ENCODE measurements around the gene NFKB1. TPM values are rescaled to one million over a fixed set of nuclear protein-coding genes. Genes with fewer than 3 reads are reported as not detected.

Gene NFKB1
- total RNA-seq, 2 experiments from 2014 or later, result 179 to 180 TPM

DNA sequence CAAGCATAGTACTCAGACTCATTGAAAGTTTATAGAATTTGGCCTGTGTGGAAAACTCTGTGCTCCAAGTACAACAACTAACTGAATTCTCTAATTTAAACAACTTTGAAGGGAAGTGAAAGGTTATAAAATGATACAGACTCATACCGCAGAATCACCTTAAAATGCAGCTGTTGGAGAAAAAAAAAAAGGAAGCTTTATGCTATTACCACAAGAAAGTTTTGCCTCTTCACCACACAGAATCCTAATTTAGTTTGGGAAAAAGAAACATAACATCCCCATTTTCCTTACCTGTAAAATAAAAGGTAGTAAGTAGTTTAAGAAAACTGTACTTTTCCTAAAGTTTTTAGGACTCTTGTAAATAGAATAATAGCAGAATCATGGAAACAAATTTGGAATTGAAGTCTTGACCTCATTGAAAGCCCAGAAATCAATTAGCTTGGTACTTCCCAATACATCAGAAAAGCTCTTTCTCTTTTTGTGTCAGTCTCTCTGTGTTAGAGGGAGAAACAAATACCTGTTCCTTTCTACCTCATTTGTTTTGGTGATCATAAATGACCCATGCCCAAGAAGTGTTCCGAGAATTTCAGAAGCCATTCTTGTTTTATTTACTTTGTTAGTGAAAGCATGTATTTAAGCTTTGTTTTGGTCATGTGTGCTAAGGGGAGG is 78.8 kb downstream of the NFKB1 start:
- ChIA-PET CTCF (interaction anchor here (0.9 to 1.0 kb wide), 2 partner anchors 15 to 36 kb away, joined by 3 to 4 read pairs; no protein-coding TSS in a partner anchor), POLR2A (no interaction called here)

DNA sequence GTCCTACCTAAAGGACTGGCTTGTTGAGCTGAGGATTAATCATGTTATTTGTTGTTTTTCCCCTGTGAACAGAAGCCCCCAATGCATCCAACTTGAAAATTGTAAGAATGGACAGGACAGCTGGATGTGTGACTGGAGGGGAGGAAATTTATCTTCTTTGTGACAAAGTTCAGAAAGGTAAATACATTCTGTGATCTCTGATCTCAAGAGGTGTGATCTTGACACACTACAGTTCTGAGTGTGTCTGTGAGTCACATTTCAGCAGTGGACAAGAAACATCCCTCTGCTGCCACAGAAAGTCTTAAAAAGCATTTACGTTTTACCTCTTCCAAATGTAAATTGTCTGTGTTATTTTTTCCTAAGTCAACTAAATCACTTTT is 79.3 kb downstream of the NFKB1 start:
- CTCF ChIA-PET, result interaction anchor here (1.0 kb wide), 1 partner anchor 15 kb away, joined by 4 read pairs; no protein-coding TSS in a partner anchor

DNA sequence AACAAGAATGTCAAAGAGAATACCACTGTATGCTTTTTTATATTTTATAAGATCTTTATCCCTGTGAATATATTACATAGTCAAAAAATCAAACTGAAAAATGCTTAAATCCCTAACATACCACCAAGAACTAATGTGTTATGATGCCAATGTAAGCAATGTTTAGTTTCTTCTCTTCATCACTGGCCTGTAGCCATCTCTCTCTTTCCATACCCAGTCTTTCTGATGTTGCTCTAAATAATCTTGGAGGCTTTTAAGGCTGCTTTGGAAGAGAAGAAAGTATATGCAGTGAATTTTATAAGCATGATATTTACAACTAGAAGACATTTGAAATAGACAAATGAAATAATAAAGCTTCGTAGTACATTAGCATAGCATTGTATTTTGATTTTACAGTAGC is 82.9 kb downstream of the NFKB1 start:
- CTCF ChIA-PET, result no interaction called here
- POLR2A ChIA-PET, result no interaction called here

More for the DNA sequence above, 79.3 kb downstream of the NFKB1 start:
- POLR2A ChIA-PET, result no interaction called here

DNA sequence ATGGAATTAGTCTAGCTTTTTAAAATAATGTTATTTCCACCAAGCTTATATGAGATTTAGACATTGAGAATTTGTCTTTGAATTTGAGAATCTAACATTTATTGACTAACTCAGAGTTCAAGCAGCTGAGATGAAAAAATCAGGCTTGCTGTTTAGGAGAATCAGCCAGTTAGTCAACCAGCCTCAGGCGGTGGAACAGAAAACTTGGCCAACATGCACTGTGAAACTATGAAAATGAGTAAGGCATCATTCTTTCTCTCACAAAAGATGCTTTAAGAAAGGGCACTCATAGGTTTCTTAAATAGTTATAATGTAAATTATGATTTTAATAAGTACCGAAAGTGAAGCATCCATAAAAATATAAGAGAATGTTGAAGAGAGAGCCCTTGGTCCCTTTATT is 84.2 kb downstream of the NFKB1 start:
- POLR2A ChIA-PET, result interaction anchor here (1.1 kb wide), 1 partner anchor 27 kb away, joined by 4 read pairs; no protein-coding TSS in a partner anchor

DNA sequence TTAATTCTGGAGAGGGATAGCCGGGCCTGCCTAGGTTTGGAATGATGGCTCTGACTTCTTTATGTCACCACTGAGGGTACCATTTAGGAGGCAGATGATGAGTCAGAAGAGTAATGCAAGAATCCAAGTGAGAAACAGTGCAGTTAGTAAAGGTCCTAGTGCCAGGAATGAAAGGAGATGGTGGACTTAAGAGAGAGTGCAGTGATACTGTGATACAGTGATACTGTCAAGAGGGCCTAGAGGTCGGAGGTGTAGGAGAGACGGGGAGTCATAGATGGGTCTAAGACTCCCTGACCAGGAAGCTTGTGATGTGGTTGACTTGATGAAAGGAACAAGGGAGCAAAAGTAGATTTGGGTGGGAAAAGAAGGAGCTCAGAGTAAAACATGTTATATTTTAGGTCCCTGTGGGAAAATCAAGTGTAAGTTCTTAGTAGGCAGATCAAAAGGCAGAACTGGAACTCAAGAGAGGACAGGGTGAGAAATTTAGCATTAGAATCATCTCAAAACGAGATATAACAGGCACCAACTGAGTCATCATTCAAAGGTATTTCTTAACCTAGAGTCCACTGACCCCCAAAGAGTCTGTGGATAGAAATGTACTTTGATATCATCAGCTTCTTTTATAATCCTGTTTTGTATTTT is 85.0 kb downstream of the NFKB1 start:
- ChIA-PET CTCF (interaction anchor here (1.2 kb wide), 1 partner anchor 27 kb away, joined by 3 read pairs; no protein-coding TSS in a partner anchor), POLR2A (interaction anchor here (0.8 to 1.4 kb wide), 3 partner anchors 26 to 66 kb away, joined by 3 to 4 read pairs (median 3); no protein-coding TSS in a partner anchor)

More for the DNA sequence above, 84.2 kb downstream of the NFKB1 start:
- CTCF ChIA-PET, result interaction anchor here (1.2 kb wide), 1 partner anchor 27 kb away, joined by 3 read pairs; no protein-coding TSS in a partner anchor

DNA sequence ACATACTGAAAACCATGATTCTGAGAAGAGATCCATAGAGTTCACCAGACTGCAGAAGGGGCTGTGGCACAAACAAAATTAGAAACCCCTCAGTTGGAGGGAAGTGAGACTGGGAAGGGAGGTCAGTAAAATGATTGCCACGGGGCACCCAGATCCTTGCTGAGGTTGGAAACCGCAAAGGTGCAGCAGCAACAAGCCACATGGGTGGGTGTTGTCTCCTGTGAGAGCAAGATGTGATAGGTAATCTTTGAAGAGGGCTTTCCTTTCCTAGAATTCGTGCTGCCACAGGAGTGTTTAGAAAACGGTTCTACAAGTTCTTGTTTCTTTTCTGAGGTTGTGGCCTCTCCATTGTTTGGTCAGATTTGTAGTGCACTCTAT is 85.5 kb downstream of the NFKB1 start:
- POLR2A ChIA-PET, result interaction anchor here (0.8 to 1.4 kb wide), 2 partner anchors 27 to 66 kb away, joined by 3 read pairs; no protein-coding TSS in a partner anchor

DNA sequence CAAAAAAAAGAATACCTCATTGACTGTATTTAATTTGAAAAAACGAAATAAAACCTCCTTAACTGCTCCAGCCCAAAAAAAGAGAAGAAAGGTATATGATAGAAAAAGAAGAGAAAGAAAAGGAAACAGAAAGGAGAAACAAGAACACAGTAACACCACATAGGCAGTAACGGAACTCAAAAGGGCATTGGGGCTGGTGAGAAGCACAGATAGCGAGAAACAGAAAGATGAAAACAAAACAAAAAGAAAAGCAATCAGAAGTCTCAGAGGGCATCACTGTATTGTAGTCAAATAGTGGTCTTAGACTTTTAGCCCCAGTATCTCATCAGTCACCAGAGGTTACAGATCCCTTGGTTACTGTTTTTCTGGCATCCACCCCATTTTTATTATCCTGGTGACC is 88.6 kb downstream of the NFKB1 start:
- ChIA-PET POLR2A (interaction anchor here (0.7 kb wide), 1 partner anchor 103 kb away, joined by 3 read pairs; no protein-coding TSS in a partner anchor), CTCF (no interaction called here)

More for the DNA sequence above, 85.5 kb downstream of the NFKB1 start:
- CTCF ChIA-PET, result no interaction called here

DNA sequence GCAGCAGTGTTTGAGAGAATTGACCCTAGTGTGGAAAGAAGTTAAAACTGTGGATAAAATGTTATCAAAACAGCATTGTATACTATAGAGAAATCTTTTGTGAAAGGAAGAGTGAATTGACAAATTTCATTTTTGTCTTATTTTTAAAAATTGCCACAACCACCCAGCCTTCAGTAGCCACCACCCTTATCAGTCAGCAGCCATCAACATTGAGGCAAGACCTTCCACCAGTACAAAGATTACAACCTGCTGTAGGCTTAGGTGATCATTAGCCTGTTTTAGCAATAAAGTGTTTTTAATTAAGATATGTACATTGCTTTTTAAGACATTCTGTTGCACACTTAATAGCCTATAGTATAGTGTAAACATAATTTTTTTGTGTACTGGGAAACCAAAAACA is 91.1 kb downstream of the NFKB1 start:
- ChIA-PET POLR2A (no interaction called here), CTCF (no interaction called here)

DNA sequence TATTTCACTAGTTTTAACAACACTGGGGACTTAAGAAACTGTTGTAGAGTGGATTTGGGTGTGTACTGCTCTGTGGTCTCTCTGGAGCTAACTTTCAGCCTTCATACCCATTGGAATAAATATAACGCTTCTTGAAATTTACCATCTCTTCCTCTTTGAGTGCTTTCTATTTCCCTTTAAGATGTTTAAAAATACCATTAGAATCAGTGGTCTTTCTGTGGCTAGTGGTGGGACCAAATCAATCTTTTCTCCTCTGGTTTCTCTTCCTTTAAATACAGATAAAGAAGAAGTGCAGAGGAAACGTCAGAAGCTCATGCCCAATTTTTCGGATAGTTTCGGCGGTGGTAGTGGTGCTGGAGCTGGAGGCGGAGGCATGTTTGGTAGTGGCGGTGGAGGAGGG is 92.0 kb downstream of the NFKB1 start:
- CTCF ChIA-PET, result no interaction called here
- POLR2A ChIA-PET, result interaction anchor here (0.7 kb wide), 1 partner anchor 128 kb away, joined by 4 read pairs; no protein-coding TSS in a partner anchor

DNA sequence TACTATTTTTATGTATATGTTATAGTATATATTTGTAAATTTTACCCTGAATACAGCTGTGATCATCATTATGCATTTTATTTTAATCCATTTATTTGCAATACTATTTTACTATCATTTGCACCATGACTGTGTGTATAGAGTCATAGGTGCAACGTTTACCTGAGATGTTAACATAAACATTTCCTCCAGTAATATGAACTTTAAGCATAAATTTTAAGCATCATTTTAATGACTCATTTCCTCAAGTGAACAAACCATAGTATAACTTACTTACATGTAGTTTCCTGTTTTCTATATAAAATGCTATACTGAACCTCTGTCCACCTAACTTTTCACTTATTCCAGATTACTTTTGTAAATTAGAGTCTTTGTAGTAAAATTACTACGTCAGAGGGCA is 92.8 kb downstream of the NFKB1 start:
- ChIA-PET CTCF (no interaction called here), POLR2A (no interaction called here)

DNA sequence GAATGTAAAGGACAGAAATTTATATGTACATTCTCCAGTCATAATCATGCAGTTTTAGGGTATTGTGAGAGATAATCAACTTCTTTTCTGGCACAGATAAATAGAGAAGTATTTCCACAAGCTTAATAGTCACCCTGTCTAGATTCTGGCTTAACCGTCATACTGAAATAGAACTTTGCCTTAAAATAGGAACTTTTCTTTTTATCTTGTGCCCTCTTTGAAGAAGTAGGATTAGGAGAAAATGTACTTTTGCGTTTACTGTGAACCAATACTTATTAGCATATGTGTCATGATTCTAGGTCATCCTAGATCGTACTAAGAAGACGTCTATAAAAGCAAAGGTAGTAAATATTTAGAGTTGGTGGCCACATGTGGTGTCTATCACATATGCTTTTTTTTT is 95.4 kb downstream of the NFKB1 start:
- ChIA-PET CTCF (interaction anchor here (1.5 kb wide), 1 partner anchor 15 kb away, joined by 3 read pairs; no protein-coding TSS in a partner anchor), POLR2A (no interaction called here)

DNA sequence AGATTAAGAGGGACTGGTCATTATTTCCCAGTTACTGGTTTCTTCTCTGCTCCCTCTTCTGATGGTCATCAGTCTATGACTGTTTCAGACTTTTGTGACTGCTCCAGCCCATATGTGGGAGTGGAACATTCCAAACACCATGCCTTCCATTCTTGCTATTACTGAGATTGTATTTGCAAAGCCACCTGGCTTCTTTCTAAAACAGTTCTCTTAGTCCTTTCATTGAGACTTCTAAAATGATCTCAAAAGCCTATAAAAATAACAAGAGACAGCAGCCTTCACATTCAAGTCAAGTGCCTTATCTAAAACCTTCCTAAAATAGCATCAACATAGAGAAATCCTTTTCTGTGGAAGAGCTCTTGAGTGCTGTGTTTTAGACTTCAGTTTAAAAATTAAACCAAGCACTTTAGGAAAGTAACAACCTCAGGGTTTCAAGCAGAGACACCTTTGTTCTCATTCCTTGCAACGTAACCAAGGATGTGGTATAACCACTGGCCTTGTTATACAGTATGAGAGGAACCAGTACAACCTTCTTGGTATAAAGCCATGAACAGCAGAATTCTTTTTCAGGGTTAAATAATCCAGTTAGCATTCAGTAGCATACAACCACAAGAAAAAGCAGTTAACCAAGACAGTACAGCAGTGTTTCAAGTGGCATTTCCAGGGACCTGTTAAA is 97.1 kb downstream of the NFKB1 start:
- CTCF ChIA-PET, result no interaction called here

DNA sequence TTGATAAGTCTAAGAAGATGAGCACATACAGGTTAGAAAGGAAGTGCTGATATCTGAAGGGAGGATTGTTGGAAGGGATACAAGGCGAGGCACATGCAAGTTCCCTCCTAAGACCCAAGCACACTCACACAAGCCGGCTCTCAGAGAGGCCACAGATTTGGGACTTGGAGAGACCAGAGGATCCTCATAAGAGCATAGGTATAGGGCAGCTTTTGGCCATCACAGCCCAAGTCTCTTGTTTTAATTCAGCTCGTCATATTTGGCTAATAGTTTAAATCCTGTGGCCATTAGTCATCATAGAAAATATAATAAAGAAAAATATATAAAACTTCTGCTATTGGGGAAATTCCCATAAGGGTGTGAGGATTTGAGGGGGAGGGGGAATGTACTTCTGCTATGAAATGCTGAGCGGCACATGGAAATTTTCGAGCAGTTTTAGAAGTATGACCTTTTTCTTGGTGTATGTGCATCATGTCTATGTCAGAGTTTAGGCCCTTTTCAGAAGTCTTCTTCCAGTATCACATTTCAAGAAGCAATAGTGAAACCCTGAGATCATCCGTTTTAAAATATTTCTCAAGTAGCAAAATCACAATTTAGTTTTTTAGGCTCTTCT is 97.7 kb downstream of the NFKB1 start:
- POLR2A ChIA-PET, result no interaction called here
- CTCF ChIA-PET, result interaction anchor here (1.2 kb wide), 1 partner anchor 55 kb away, joined by 3 read pairs; no protein-coding TSS in a partner anchor

More for the DNA sequence above, 97.1 kb downstream of the NFKB1 start:
- POLR2A ChIA-PET, result no interaction called here

DNA sequence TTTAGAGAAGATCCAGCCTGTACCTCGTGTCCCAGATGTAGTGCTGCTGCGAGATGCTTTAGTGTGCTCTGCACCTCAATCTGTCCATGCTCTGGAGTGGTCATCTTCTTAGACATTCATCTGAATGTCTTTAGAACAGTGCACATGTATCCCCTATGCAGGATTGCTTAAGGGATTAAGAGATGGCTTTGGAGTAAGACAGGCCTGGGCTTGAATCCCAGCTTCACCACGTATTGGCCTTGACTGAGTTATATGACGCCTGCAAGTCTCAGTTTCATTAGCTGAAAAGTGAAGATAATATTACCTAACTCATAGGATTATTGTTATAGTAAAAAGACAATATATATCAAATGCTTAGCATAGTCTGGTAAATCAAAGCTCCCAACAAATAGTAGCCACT is 98.3 kb downstream of the NFKB1 start:
- POLR2A ChIA-PET, result no interaction called here
- CTCF ChIA-PET, result interaction anchor here (1.2 to 1.3 kb wide), 2 partner anchors 55 to 116 kb away, joined by 3 read pairs; no protein-coding TSS in a partner anchor

DNA sequence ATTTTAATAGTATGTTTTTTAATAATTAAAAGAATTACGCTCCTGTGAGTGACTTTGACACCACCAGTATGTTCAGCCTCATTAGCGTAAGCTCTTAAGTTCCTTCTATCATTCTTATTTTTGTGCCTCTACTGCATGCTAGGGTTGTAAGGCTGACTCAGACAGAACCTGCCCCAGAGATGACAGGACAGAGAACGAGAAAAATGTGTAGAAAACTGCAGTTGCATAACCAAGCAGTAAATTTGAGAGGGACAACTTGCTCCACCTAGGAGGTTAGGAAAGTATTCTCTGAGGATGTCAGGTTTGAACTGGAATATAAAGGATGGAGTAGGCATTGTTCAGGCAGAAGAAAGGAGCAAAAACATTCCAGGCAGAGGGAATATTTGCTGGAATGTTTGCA is 98.7 kb downstream of the NFKB1 start:
- CTCF ChIA-PET, result interaction anchor here (1.2 to 1.3 kb wide), 2 partner anchors 56 to 116 kb away, joined by 3 read pairs; no protein-coding TSS in a partner anchor
- POLR2A ChIA-PET, result no interaction called here

DNA sequence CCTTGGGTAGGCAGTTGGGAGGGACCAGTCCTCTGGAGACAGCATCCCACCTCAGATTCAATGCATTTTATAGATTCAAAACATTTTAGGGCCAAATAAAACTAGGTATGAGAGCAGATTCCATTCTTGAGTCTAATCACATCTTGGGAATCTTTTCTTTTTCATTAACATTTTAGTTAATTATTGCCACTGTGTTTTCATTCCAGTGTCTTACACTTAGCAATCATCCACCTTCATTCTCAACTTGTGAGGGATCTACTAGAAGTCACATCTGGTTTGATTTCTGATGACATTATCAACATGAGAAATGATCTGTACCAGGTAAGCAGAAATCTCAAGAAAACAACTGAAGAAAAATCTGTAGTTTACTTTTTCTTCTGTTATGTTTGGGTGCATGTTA is 99.5 kb downstream of the NFKB1 start:
- CTCF ChIA-PET, result interaction anchor here (1.3 kb wide), 1 partner anchor 117 kb away, joined by 3 read pairs; no protein-coding TSS in a partner anchor
- POLR2A ChIA-PET, result no interaction called here

DNA sequence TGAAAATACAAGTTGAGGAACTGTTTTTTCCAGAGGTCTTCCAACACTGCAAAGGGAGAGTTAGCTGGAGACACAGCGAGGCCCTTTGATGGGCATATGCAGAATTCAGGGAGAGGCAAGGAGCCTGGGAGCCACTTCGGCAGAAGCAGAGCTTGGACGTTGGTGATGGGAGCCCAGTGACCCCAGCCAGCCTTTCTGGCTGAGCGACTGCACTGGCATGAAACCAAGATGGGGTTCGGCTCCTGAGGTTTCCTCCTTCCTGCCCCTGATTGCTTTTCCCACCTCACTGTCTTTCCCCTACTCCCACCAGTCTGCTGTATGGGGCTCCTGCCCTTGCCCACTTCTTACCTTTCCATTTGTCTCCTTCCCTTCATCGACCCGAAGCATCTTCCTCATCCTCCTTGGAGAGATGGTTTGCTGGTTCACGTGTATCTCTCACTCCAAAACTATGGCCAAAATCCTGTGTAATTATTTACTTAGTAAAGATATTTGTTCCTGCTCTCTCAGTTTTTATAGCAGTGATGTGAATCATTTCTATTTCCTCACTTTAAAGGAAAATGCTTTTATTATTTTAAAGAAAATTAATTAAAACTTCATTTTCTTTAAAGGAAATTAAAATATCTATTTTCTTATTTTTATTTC is 100.5 kb downstream of the NFKB1 start:
- POLR2A ChIA-PET, result no interaction called here
- CTCF ChIA-PET, result no interaction called here

DNA sequence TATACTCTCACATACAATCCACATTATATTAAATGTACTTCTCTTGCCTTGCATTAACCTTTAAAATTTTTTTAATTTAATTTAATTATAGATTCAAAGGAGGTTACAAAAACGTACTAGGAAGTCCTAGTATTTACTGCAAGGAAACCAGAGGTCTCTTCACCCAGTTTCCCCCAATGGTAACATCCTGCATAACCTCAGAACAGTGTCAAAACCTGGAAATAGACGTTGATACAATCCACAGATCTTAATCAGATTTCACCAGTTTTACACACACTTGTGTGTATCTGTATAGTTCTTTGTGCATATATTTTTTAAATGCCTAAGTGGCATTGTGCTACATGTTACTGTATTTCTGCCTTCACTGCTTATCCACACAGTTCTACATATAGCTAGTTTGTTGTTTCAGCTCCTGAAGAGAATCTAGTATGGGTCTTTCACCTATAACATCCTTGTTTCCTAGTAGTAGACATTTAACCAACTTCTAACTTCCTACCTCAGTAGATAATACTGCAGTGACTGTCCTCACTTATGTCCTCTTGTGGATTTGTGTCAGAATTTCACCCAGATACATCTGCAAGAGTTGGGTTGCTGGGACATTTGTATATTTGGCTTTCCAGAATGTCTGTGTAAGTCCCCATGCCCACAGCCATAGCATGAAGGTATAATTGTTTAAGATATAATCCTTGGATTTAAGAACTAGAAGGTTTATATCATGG is 103.2 kb downstream of the NFKB1 start:
- ChIA-PET POLR2A (interaction anchor here (0.6 kb wide), 1 partner anchor 9 kb away, joined by 3 read pairs; no protein-coding TSS in a partner anchor), CTCF (interaction anchor here (0.7 kb wide), 1 partner anchor 68 kb away, joined by 3 read pairs; no protein-coding TSS in a partner anchor)

Data from activated CD8-positive, alpha-beta memory T cell treated with anti-CD3 and anti-CD28 coated beads for 36 hours (primary cell).